ENCODE data around the gene SNX10. TPM values are rescaled to one million over a fixed set of nuclear protein-coding genes. Genes with fewer than 3 reads are reported as not detected.

SNX10 gene
- total and polyA plus RNA-seq, 5 experiments from 2014 or later: 6.1 to 14.7 (median 10.9) TPM

- peaks cover 31 to 47% (median 39%) of the 10 kb centered on the region in 5 donors for H3K27me3 Mint-ChIP-seq
- H3K9me3 Mint-ChIP-seq: peaks cover 0 to 2% (median 0%) of the 10 kb centered on the region in 9 donors
- no peak for DNase-seq
- POLR2A ChIA-PET: no interaction called here
- H3K4me3 Mint-ChIP-seq: peak overlapping the region; percentile 85 to 98 (median 90)
- H3K4me1 Mint-ChIP-seq: peaks cover 8 to 20% (median 14%) of the 10 kb centered on the region in 4 donors
- no peaks in the 10 kb centered on the region for H3K36me3 Mint-ChIP-seq
- no peak for ATAC-seq
- no peak overlapping the region for H3K27ac Mint-ChIP-seq
Observed at GRCh38 chr7:26399736-26400135, 108.1 kb downstream of the SNX10 start.

- POLR2A ChIA-PET: no interaction called here
- H3K27ac Mint-ChIP-seq: no peak overlapping the region
- no peak overlapping the region for H3K4me3 Mint-ChIP-seq
- H3K27me3 Mint-ChIP-seq: peaks cover 13 to 36% (median 21%) of the 10 kb centered on the region in 5 donors
- peaks cover 4 to 15% (median 7%) of the 10 kb centered on the region in 4 donors for H3K4me1 Mint-ChIP-seq
- H3K36me3 Mint-ChIP-seq: peaks cover 0 to 7% (median 0%) of the 10 kb centered on the region in 3 donors
- ATAC-seq (no peak), DNase-seq (no peak)
- peaks cover 0 to 20% (median 7%) of the 10 kb centered on the region in 9 donors for H3K9me3 Mint-ChIP-seq
Observed at GRCh38 chr7:26403640-26404039, 112.0 kb downstream of the SNX10 start.

- H3K4me3 Mint-ChIP-seq: no peak overlapping the region
Observed at GRCh38 chr7:26404189-26404996, 112.7 kb downstream of the SNX10 start.

GRCh38 chr7:26406433-26406832 lies 114.8 kb downstream of the SNX10 start:
- peaks cover 0 to 20% (median 7%) of the 10 kb centered on the region in 9 donors for H3K9me3 Mint-ChIP-seq
- no peaks in the 10 kb centered on the region for H3K4me1 Mint-ChIP-seq
- DNase-seq: no peak
- H3K27ac Mint-ChIP-seq: no peak overlapping the region
- POLR2A ChIA-PET: no interaction called here
- H3K36me3 Mint-ChIP-seq: peaks cover 0 to 7% (median 0%) of the 10 kb centered on the region in 3 donors
- H3K27me3 Mint-ChIP-seq: peaks cover 6 to 27% (median 20%) of the 10 kb centered on the region in 5 donors
- H3K4me3 Mint-ChIP-seq: no peak overlapping the region
- ATAC-seq: no peak

More at GRCh38 chr7:26404189-26404996, 112.7 kb downstream of the SNX10 start:
- peaks cover 0 to 9% (median under 1%) of the 10 kb centered on the region in 4 donors for H3K4me1 Mint-ChIP-seq
- peaks cover 0 to 20% (median 7%) of the 10 kb centered on the region in 9 donors for H3K9me3 Mint-ChIP-seq
- no peak for ATAC-seq
- peaks cover 0 to 7% (median 0%) of the 10 kb centered on the region in 3 donors for H3K36me3 Mint-ChIP-seq
- POLR2A ChIA-PET: no interaction called here
- H3K27me3 Mint-ChIP-seq: peaks cover 6 to 28% (median 19%) of the 10 kb centered on the region in 5 donors
- no peak for DNase-seq
- H3K27ac Mint-ChIP-seq: no peak overlapping the region

- no peak overlapping the region for H3K27ac Mint-ChIP-seq
- no peak overlapping the region for H3K4me3 Mint-ChIP-seq
- DNase-seq: no peak
- no peaks in the 10 kb centered on the region for H3K4me1 Mint-ChIP-seq
- H3K9me3 Mint-ChIP-seq: peaks cover 0 to 20% (median 7%) of the 10 kb centered on the region in 9 donors
- H3K27me3 Mint-ChIP-seq: peaks cover 6 to 49% (median 18%) of the 10 kb centered on the region in 5 donors
- POLR2A ChIA-PET: no interaction called here
- no peak for ATAC-seq
- H3K36me3 Mint-ChIP-seq: peaks cover 0 to 7% (median 0%) of the 10 kb centered on the region in 3 donors
Observed at GRCh38 chr7:26409661-26410547, 118.2 kb downstream of the SNX10 start.

GRCh38 chr7:26413007-26413691 lies 121.5 kb downstream of the SNX10 start:
- ATAC-seq: no peak
- POLR2A ChIA-PET: no interaction called here
- Mint-ChIP-seq H3K4me3 (no peak overlapping the region), H3K27ac (no peak overlapping the region), H3K27me3 (peaks cover 5 to 47% (median 15%) of the 10 kb centered on the region in 5 donors), H3K9me3 (no peaks in the 10 kb centered on the region), H3K4me1 (no peaks in the 10 kb centered on the region), H3K36me3 (no peaks in the 10 kb centered on the region)
- DNase-seq: no peak

- POLR2A ChIA-PET: no interaction called here
- no peaks in the 10 kb centered on the region for H3K9me3 Mint-ChIP-seq
- peaks cover 3 to 31% (median 9%) of the 10 kb centered on the region in 5 donors for H3K27me3 Mint-ChIP-seq
- H3K27ac Mint-ChIP-seq: no peak overlapping the region
- no peaks in the 10 kb centered on the region for H3K36me3 Mint-ChIP-seq
- no peaks in the 10 kb centered on the region for H3K4me1 Mint-ChIP-seq
- ATAC-seq (no peak), DNase-seq (no peak)
- H3K4me3 Mint-ChIP-seq: no peak overlapping the region
Observed at GRCh38 chr7:26416004-26416403, 124.3 kb downstream of the SNX10 start.

GRCh38 chr7:26417911-26418413 lies 126.3 kb downstream of the SNX10 start:
- Mint-ChIP-seq H3K36me3 (no peaks in the 10 kb centered on the region), H3K27me3 (peaks cover 0 to 22% (median 6%) of the 10 kb centered on the region in 5 donors), H3K9me3 (no peaks in the 10 kb centered on the region), H3K4me3 (no peak overlapping the region), H3K4me1 (no peaks in the 10 kb centered on the region), H3K27ac (no peak overlapping the region)
- ATAC-seq (no peak), DNase-seq (no peak)
- POLR2A ChIA-PET: no interaction called here

GRCh38 chr7:26419198-26419597 lies 127.5 kb downstream of the SNX10 start:
- H3K4me3 Mint-ChIP-seq: no peak overlapping the region
- no peak for ATAC-seq
- no peak for DNase-seq
- H3K27ac Mint-ChIP-seq: no peak overlapping the region
- H3K27me3 Mint-ChIP-seq: peaks cover 0 to 9% (median 6%) of the 10 kb centered on the region in 5 donors
- H3K4me1 Mint-ChIP-seq: no peaks in the 10 kb centered on the region
- POLR2A ChIA-PET: no interaction called here
- H3K9me3 Mint-ChIP-seq: no peaks in the 10 kb centered on the region
- H3K36me3 Mint-ChIP-seq: peaks cover 0 to under 1% (median 0%) of the 10 kb centered on the region in 3 donors

GRCh38 chr7:26420422-26421019 lies 128.9 kb downstream of the SNX10 start:
- H3K4me3 Mint-ChIP-seq: no peak overlapping the region
- H3K27me3 Mint-ChIP-seq: peaks cover 0 to 9% (median 6%) of the 10 kb centered on the region in 5 donors
- H3K36me3 Mint-ChIP-seq: peaks cover 0 to 5% (median 0%) of the 10 kb centered on the region in 3 donors
- no peak overlapping the region for H3K27ac Mint-ChIP-seq
- POLR2A ChIA-PET: no interaction called here
- H3K9me3 Mint-ChIP-seq: peaks cover 0 to 5% (median 0%) of the 10 kb centered on the region in 9 donors
- ATAC-seq (no peak), DNase-seq (no peak)
- H3K4me1 Mint-ChIP-seq: no peaks in the 10 kb centered on the region

- H3K36me3 Mint-ChIP-seq: peaks cover 0 to 5% (median 0%) of the 10 kb centered on the region in 3 donors
- ATAC-seq (no peak), DNase-seq (no peak)
- H3K27ac Mint-ChIP-seq: no peak overlapping the region
- H3K4me3 Mint-ChIP-seq: no peak overlapping the region
- H3K27me3 Mint-ChIP-seq: peaks cover 0 to 18% (median 5%) of the 10 kb centered on the region in 5 donors
- POLR2A ChIA-PET: no interaction called here
- no peaks in the 10 kb centered on the region for H3K4me1 Mint-ChIP-seq
- H3K9me3 Mint-ChIP-seq: peaks cover 0 to 5% (median 0%) of the 10 kb centered on the region in 9 donors
Observed at GRCh38 chr7:26422761-26423160, 131.1 kb downstream of the SNX10 start.

- POLR2A ChIA-PET: no interaction called here
- Mint-ChIP-seq H3K36me3 (peaks cover 0 to 5% (median 0%) of the 10 kb centered on the region in 3 donors), H3K4me1 (no peaks in the 10 kb centered on the region), H3K27ac (no peak overlapping the region), H3K9me3 (peaks cover 0 to 5% (median 0%) of the 10 kb centered on the region in 9 donors), H3K27me3 (peaks cover 0 to 19% (median 6%) of the 10 kb centered on the region in 5 donors), H3K4me3 (no peak overlapping the region)
- no peak for DNase-seq
- ATAC-seq: no peak
Observed at GRCh38 chr7:26423436-26423835, 131.8 kb downstream of the SNX10 start.

All from naive thymus-derived CD8-positive, alpha-beta T cell (primary cell).